HUES6 (cell line): Measurements from ENCODE around the gene SHE.

Experiments
- H3K27ac ChIP-seq: 2 replicates; pipeline ENCODE4 v1.7.0; 2013; ENCODE audit warnings: low read depth, mild to moderate bottlenecking, low read length, inconsistent platforms
- H3K27me3 ChIP-seq: 2 replicates; pipeline ENCODE4 v1.6.1; 2013; ENCODE audit warnings: low read length; ENCODE audit not compliant: control insufficient read depth, insufficient read depth
- H3K36me3 ChIP-seq: 2 replicates; pipeline ENCODE4 v1.6.1; 2013; ENCODE audit warnings: low read length; ENCODE audit not compliant: control insufficient read depth, insufficient read depth
- H3K4me1 ChIP-seq: 2 replicates; pipeline ENCODE4 v1.6.1; 2013; ENCODE audit warnings: low read length; ENCODE audit not compliant: control insufficient read depth, insufficient read depth
- H3K4me3 ChIP-seq: 2 replicates; pipeline ENCODE4 v1.5.1; 2013; ENCODE audit warnings: low read depth, low read length
- H3K9ac ChIP-seq: one replicate; pipeline ENCODE4 v1.6.1; 2013; ENCODE audit warnings: mild to moderate bottlenecking, low read length
- H3K9me3 ChIP-seq: 2 replicates; pipeline ENCODE4 v1.6.1; 2013; ENCODE audit warnings: low read depth, low read length; ENCODE audit not compliant: control insufficient read depth, insufficient read depth

SHE gene

GRCh38 chr1:154465621-154466195 lies 36.5 kb downstream of the SHE start:
- Histone ChIP-seq H3K4me1 (peaks cover 13% of the 10 kb centered on the region), H3K9me3 (no peaks in the 10 kb centered on the region), H3K27me3 (no peaks in the 10 kb centered on the region), H3K4me3 (no peak overlapping the region), H3K27ac (no peak overlapping the region), H3K36me3 (no peaks in the 10 kb centered on the region), H3K9ac (no peak overlapping the region)

DNA sequence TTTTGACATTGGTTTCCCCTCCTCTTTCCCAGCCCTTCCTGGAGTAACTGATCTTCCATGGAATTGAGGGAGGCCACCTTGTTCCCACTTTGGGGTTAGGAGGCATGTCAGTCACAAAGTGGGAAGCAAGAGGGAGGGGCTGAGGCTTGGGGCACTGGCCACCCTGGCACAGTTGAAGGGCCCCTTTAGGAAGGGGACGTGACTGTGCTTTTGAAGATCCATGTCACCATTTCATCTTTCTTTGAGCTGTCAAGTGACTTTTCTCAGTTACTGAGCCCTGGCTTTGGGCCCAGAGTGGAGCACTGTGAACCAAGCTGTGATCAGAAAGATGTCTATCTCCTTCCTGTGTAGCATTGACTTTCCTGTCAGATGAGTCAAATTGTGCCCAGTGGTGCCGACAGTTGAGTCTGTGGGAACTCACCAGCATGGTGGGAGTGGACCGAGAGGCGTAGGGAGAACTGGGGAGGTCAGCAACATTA lies 38.7 kb downstream of the SHE start:
- H3K9me3 ChIP-seq: no peaks in the 10 kb centered on the region
- H3K9ac ChIP-seq: no peak overlapping the region
- H3K27me3 ChIP-seq: no peaks in the 10 kb centered on the region
- H3K27ac ChIP-seq: peak overlapping the region; percentile 42; the same call in 1 of the 2 replicates
- no peak overlapping the region for H3K4me3 ChIP-seq
- H3K36me3 ChIP-seq: no peaks in the 10 kb centered on the region
- H3K4me1 ChIP-seq: peaks cover 13% of the 10 kb centered on the region

GRCh38 chr1:154460695-154461260 lies 41.4 kb downstream of the SHE start:
- no peak overlapping the region for H3K4me3 ChIP-seq
- H3K4me1 ChIP-seq: peaks cover 10% of the 10 kb centered on the region
- no peak overlapping the region for H3K27ac ChIP-seq
- H3K27me3 ChIP-seq: no peaks in the 10 kb centered on the region
- H3K9me3 ChIP-seq: no peaks in the 10 kb centered on the region
- no peaks in the 10 kb centered on the region for H3K36me3 ChIP-seq
- H3K9ac ChIP-seq: no peak overlapping the region

GRCh38 chr1:154459080-154459479 lies 43.1 kb downstream of the SHE start:
- Histone ChIP-seq H3K27ac (no peak overlapping the region), H3K4me3 (no peak overlapping the region), H3K4me1 (peaks cover 8% of the 10 kb centered on the region; the same call in 1 of the 2 replicates), H3K9ac (no peak overlapping the region), H3K27me3 (no peaks in the 10 kb centered on the region), H3K9me3 (no peaks in the 10 kb centered on the region), H3K36me3 (no peaks in the 10 kb centered on the region)

- H3K4me1 ChIP-seq: no peaks in the 10 kb centered on the region; the same call in 1 of the 2 replicates
- H3K4me3 ChIP-seq: no peak overlapping the region
Observed at GRCh38 chr1:154456631-154457030, 45.6 kb downstream of the SHE start.

DNA sequence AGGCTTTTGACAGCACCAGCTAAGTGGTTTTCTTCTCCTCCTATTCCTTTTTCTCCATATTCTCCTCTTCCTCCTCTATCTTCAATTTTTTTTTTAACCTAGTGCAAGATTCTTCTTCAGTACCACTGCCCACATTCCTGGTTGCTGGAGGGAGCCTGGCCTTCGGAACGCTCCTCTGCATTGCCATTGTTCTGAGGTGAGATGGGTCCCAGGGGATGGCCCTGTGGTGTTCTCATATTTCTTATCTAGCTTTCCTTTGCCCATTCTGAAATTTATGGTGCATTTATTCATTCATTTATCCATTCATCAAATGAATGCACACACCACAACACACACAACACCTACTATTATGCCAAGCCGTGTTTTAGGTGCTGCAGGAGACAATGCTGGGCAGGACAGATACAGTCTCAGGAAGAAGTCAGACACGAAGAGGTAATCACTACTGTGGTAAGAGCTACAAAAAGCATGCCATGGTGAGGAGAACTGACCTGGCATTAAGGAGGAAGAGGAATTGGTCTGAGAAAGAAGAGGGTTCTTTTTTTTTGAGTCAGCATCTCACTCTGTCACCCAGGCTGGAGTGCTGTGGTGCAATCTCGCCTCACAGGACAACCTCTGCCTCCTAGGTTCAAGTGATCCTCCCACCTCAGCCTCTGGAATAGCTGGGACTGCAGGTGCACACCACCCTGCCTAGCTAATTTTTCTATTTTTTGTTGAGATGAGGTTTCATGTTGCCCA lies 47.7 kb downstream of the SHE start:
- Histone ChIP-seq H3K36me3 (no peaks in the 10 kb centered on the region), H3K4me1 (no peaks in the 10 kb centered on the region; the same call in 1 of the 2 replicates), H3K9me3 (no peaks in the 10 kb centered on the region), H3K27me3 (no peaks in the 10 kb centered on the region), H3K9ac (no peak overlapping the region), H3K27ac (no peak overlapping the region), H3K4me3 (no peak overlapping the region)

More at GRCh38 chr1:154456631-154457030, 45.6 kb downstream of the SHE start:
- H3K27ac ChIP-seq: no peak overlapping the region
- H3K9me3 ChIP-seq: no peaks in the 10 kb centered on the region
- no peak overlapping the region for H3K9ac ChIP-seq
- no peaks in the 10 kb centered on the region for H3K27me3 ChIP-seq
- no peaks in the 10 kb centered on the region for H3K36me3 ChIP-seq

DNA sequence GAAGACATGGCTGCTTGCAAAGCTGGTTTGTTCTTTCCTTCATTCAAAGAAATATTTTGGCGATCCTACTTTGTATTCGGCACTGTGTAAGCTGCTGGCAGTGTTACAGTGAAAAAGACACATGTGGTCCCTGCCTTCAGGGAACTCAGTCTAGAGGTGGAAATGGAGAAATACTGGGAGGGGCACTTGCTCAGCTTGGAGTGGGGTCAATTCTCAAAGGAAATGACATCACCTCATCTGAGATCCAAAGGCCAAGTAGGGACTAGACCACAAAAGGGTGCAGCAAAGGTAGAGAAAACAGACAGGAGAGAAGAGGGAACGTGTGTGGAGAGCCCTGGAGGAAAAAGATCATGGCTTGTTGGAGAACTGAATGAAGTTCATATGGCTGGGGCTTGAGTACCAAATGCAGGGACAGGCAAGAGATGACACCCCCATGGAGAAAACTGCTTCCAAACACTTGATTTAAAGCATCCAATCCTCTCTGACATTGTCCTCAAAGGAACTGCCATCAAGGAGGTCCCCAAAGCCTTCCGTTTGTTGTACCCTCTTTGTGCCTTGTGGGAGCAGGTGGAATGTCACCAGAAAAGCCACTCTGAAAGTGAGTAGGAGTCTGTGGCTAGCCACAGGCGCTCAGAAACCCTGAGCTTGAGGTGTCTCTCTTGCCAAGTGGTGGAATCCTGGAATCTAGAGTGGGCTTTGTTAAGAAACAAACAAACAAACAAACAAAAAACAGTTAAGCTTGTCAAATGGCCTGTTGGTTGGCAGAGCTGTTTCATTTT lies 48.4 kb downstream of the SHE start:
- Histone ChIP-seq H3K9ac (no peak overlapping the region), H3K27me3 (no peaks in the 10 kb centered on the region), H3K27ac (no peak overlapping the region), H3K4me3 (no peak overlapping the region), H3K9me3 (no peaks in the 10 kb centered on the region), H3K36me3 (no peaks in the 10 kb centered on the region), H3K4me1 (no peaks in the 10 kb centered on the region; the same call in 1 of the 2 replicates)

- Histone ChIP-seq H3K4me3 (no peak overlapping the region), H3K27ac (no peak overlapping the region), H3K4me1 (no peaks in the 10 kb centered on the region; the same call in 1 of the 2 replicates), H3K36me3 (no peaks in the 10 kb centered on the region), H3K27me3 (no peaks in the 10 kb centered on the region), H3K9me3 (no peaks in the 10 kb centered on the region), H3K9ac (no peak overlapping the region)
Observed at GRCh38 chr1:154453161-154453560, 49.1 kb downstream of the SHE start.

DNA sequence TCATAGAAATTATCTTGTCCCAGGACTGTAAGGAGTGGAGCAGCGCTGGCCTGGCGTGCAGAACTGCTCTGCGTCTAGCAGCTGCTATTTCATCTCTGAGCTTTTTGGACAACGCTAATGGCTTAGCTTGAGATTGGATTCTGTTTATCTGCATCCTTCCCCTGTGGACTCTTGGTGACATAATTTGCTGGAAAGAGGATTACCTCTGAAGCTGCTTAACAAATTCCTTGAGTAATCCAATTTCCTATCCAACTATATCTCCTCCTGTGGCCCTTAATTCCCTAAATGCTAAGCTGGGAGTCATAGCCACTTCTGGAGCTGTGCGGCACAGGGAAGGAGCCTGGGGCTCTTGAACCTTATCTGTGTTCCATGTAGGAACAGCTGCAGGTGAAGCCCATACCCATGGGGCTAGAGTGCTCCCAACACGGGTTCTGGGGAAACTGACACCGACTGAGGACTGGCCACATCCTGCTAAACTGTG lies 53.8 kb downstream of the SHE start:
- no peaks in the 10 kb centered on the region for H3K27me3 ChIP-seq

DNA sequence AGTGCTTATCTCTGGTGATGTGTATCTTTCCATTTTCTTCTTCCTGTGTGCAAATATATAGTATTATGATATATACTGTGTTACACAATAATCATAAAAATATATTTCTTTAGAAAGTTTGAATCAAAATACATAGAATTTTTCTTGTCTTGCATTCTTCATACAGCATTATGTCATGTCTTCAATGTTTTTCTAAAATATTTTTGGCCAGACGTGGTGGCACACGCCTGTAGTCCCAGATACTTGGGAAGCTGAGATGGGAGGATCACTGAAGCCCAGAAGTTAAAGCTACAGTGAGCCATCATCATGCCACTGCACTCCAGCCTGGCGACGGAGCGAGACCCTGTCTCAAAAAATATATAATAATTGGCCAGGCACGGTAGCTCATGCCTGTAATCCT lies 55.4 kb downstream of the SHE start:
- no peaks in the 10 kb centered on the region for H3K9me3 ChIP-seq
- no peaks in the 10 kb centered on the region for H3K27me3 ChIP-seq
- no peak overlapping the region for H3K27ac ChIP-seq
- H3K4me1 ChIP-seq: peaks cover 8% of the 10 kb centered on the region
- no peaks in the 10 kb centered on the region for H3K36me3 ChIP-seq
- H3K9ac ChIP-seq: no peak overlapping the region
- H3K4me3 ChIP-seq: no peak overlapping the region

More for the DNA sequence above, 53.8 kb downstream of the SHE start:
- no peaks in the 10 kb centered on the region for H3K9me3 ChIP-seq
- H3K4me1 ChIP-seq: no peaks in the 10 kb centered on the region; the same call in 1 of the 2 replicates
- H3K9ac ChIP-seq: no peak overlapping the region
- no peaks in the 10 kb centered on the region for H3K36me3 ChIP-seq
- no peak overlapping the region for H3K4me3 ChIP-seq
- H3K27ac ChIP-seq: no peak overlapping the region
